ENCODE measurements around the gene CYP2U1. TPM values are rescaled to one million over a fixed set of nuclear protein-coding genes. Genes with fewer than 3 reads are reported as not detected.

CYP2U1 gene
- total RNA-seq, 1 donor from 2014 or later, result 4.4 TPM

DNA sequence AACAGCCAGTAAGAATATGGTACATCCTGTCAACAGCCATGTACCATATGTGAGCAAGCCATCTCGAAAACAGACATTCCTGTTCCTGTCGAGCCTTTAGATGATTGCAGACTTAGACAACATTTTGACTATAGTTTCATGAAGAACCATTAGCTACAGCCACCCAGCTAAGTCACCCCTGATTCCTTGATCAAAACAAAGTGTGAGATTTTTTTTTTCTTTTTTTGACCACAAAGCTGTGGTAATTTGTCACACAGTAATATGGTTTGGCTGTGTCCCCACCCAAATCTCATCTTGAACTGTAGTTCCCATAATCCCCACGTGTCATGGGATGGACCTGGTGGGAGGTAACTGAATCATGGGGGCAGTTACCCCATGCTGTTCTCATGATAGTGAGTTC lies 43.2 kb downstream of the CYP2U1 start:
- TF ChIP-seq, protein P1, sequence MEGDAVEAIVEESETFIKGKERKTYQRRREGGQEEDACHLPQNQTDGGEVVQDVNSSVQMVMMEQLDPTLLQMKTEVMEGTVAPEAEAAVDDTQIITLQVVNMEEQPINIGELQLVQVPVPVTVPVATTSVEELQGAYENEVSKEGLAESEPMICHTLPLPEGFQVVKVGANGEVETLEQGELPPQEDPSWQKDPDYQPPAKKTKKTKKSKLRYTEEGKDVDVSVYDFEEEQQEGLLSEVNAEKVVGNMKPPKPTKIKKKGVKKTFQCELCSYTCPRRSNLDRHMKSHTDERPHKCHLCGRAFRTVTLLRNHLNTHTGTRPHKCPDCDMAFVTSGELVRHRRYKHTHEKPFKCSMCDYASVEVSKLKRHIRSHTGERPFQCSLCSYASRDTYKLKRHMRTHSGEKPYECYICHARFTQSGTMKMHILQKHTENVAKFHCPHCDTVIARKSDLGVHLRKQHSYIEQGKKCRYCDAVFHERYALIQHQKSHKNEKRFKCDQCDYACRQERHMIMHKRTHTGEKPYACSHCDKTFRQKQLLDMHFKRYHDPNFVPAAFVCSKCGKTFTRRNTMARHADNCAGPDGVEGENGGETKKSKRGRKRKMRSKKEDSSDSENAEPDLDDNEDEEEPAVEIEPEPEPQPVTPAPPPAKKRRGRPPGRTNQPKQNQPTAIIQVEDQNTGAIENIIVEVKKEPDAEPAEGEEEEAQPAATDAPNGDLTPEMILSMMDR (IDR thresholded peaks at IDR 0.05; ENCODE audit: partially characterized antibody, unreplicated experiment), result no peak
- H3K4me1 Mint-ChIP-seq (ENCODE audit: low read depth, unreplicated experiment), result no peaks in the 10 kb centered on the region
- H3K9me3 Mint-ChIP-seq (ENCODE audit: unreplicated experiment), result peaks cover 2% of the 10 kb centered on the region
- no peak for DNase-seq
- H3K27me3 Mint-ChIP-seq (ENCODE audit: unreplicated experiment), result peaks cover 2% of the 10 kb centered on the region
- no peaks in the 10 kb centered on the region for H3K36me3 Mint-ChIP-seq (ENCODE audit: unreplicated experiment)
- H3K27ac Mint-ChIP-seq (ENCODE audit: unreplicated experiment), result no peak overlapping the region
- no peak overlapping the region for H3K4me3 Mint-ChIP-seq (ENCODE audit: unreplicated experiment)

- H3K27me3 Mint-ChIP-seq (ENCODE audit: unreplicated experiment), result peaks cover 4% of the 10 kb centered on the region
- DNase-seq, result no peak
- peaks cover 1% of the 10 kb centered on the region for H3K9me3 Mint-ChIP-seq (ENCODE audit: unreplicated experiment)
- no peak overlapping the region for H3K4me3 Mint-ChIP-seq (ENCODE audit: unreplicated experiment)
- no peaks in the 10 kb centered on the region for H3K36me3 Mint-ChIP-seq (ENCODE audit: unreplicated experiment)
- TF ChIP-seq, protein P1 (IDR thresholded peaks at IDR 0.05; ENCODE audit: partially characterized antibody, unreplicated experiment), result no peak
- H3K27ac Mint-ChIP-seq (ENCODE audit: unreplicated experiment), result no peak overlapping the region
- H3K4me1 Mint-ChIP-seq (ENCODE audit: low read depth, unreplicated experiment), result no peaks in the 10 kb centered on the region
Measured at GRCh38 chr4:107977482-107977881, 46.1 kb downstream of the CYP2U1 start.

GRCh38 chr4:107977966-107978705 lies 46.8 kb downstream of the CYP2U1 start:
- TF ChIP-seq, protein P1 (IDR thresholded peaks at IDR 0.05; ENCODE audit: partially characterized antibody, unreplicated experiment), result no peak
- no peak for DNase-seq
- peaks cover 1% of the 10 kb centered on the region for H3K9me3 Mint-ChIP-seq (ENCODE audit: unreplicated experiment)
- H3K36me3 Mint-ChIP-seq (ENCODE audit: unreplicated experiment), result no peaks in the 10 kb centered on the region
- H3K27ac Mint-ChIP-seq (ENCODE audit: unreplicated experiment), result no peak overlapping the region
- H3K4me1 Mint-ChIP-seq (ENCODE audit: low read depth, unreplicated experiment), result no peaks in the 10 kb centered on the region
- peaks cover 4% of the 10 kb centered on the region for H3K27me3 Mint-ChIP-seq (ENCODE audit: unreplicated experiment)
- no peak overlapping the region for H3K4me3 Mint-ChIP-seq (ENCODE audit: unreplicated experiment)

GRCh38 chr4:107978716-107979451 lies 47.5 kb downstream of the CYP2U1 start:
- TF ChIP-seq, protein P1 (IDR thresholded peaks at IDR 0.05; ENCODE audit: partially characterized antibody, unreplicated experiment), result no peak
- Mint-ChIP-seq H3K36me3 (ENCODE audit: unreplicated experiment) (no peaks in the 10 kb centered on the region), H3K4me1 (ENCODE audit: low read depth, unreplicated experiment) (no peaks in the 10 kb centered on the region), H3K4me3 (ENCODE audit: unreplicated experiment) (no peak overlapping the region), H3K27me3 (ENCODE audit: unreplicated experiment) (peaks cover 4% of the 10 kb centered on the region), H3K27ac (ENCODE audit: unreplicated experiment) (no peak overlapping the region), H3K9me3 (ENCODE audit: unreplicated experiment) (peaks cover 1% of the 10 kb centered on the region)
- no peak for DNase-seq
